HG03439 (cell line): ENCODE measurements around the gene ST6GALNAC1.

Source experiments
- ATAC-seq: cut with Tn5 transposase; IDR thresholded peaks from one replicate; pipeline ENCODE4 v1.9.1; 2021; ENCODE audit warnings: mild to moderate bottlenecking, moderate library complexity; ENCODE audit not compliant: unreplicated experiment

Gene ST6GALNAC1

DNA sequence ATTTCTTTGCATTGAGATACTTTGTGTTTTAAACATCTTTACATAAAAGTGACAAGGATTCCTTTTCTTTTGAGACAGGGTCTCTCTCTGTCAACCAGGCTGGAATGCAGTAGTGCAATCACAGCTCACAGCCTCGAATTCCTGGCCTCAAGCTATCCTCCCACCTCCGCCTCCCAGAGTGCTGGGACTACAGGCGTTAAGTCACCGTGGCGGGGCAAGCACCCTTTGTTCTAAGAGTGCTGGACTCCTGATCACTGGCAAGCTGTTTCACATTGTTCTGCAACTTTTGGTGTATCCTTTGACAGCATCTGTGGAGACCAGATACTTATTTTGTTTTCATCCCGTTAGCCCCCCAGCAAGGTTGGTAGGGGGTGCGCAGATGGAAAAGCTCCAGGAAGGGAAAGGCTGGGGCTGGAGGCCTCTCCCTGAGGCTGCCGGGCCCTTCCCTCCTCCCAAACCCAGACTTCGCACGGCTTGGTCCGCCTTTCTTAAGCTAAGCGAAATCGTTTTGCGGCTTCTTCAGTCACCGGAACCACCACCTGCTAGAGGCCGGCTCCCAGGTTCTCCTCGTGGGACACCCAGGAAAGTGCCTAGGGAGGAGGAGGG is 59.0 kb downstream of the ST6GALNAC1 start:
- no peak for ATAC-seq

DNA sequence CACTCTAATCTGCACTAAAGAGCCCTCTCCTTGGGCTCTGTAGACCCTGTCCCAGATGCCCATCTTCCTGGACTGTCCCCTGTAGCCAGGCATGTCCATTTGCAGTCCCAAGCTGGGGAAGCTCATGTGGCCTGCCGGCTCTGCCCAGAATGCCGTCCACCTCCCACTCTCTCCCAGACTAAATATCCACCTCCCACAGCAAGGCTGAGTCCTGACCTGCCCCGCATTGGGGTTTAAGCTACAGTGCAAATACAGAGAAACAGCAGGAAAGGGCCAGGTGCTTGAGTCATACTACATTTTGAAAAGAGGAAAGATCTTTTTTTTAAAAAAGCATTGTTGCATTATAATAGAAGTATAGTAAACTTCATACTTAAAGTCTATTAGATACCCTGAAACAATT is 60.9 kb downstream of the ST6GALNAC1 start:
- ATAC-seq = no peak

DNA sequence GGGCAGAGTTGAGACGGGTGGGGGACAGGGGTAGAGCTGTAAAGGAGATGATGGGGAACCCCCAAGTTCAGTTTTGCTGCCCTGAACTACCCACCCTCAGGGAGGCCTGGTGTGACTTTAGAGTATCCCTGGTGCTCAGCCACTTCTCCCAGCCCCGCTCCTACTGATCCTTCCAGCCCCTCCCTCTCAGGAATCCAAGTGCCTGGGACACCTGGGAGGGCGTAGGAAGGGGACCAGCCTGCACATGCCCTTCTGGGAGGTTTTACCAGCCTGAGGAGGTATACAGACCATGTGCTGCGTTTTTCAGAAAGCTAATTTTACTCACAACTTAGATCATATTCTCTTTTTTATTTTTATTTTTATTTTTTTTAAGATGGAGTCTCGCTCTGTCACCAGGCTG is 62.0 kb downstream of the ST6GALNAC1 start:
- no peak for ATAC-seq

DNA sequence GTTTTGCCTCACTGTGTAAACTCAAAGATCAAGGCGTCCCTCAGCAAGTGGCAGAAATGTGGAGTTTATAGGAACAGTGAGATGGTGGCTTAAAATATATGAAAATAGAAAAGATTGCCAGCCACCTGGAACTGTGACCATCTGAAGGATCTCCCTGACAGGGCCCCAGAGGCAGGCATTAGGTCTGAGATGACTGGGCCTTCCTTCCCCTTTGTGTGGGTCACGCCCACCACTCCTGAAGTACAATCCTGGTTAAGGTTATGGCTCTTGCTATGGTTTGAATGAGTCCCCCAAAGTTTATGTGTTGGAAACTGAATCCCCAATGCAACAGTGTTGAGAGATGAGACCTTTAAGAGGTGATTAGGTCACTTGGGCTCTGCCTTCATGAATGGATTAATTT is 64.3 kb downstream of the ST6GALNAC1 start:
- ATAC-seq = no peak

DNA sequence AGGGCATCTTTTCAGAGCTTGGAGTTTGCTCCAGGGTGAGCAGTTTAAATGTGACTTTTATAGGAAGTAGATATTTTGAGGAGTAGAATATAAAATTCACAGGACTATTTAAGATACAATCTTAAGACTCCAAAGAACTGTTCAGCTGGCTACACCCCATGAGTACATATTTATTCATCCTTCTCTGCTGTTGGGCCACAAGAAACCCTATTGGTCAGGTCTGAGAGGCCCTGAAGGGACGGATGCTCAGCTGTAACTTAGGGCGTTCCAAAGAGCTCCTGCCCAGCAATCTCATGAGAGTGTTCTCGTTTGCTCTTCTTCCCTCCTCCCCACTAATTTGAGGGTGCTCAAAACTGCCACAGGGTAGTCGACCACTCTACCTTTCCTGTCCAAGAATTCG is 65.2 kb downstream of the ST6GALNAC1 start:
- no peak for ATAC-seq

DNA sequence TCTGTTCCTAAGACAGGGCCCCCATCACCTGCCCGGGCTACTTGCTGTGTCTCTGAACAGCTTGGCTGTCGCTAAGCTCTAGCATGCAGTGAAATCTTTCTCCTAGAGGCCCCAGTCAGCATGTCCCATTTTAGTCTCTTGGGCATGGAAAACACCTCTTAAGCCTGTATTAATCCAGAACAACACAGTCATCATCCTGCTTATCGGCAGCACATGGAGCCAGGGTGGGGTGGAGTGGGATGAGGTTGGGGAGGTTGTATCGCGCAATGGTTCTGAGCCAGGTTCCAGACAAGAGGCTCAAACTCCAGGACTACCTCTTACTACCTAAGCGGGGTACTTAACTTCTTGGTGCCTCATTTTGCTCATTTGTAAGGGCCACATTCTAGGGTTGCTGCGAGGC is 65.7 kb downstream of the ST6GALNAC1 start:
- ATAC-seq = no peak

DNA sequence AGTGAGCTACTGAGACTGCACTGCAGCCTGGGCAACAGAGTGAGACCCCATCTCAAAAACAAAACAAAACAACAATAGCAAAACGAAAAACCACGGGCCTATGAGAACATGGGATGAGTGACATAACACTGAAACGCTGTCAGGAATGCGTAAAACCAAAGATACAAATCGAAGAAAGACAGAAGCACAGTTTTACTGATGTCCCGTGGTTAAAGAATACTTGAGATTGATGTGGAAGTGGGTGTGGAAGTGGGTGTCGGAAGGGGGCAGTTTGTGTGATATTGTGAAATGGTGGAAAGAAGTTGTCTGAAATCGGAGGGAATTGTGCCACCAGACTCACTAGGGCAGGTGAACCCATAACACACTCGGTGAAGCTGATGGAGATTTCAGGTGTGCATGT is 67.4 kb downstream of the ST6GALNAC1 start:
- ATAC-seq = no peak

DNA sequence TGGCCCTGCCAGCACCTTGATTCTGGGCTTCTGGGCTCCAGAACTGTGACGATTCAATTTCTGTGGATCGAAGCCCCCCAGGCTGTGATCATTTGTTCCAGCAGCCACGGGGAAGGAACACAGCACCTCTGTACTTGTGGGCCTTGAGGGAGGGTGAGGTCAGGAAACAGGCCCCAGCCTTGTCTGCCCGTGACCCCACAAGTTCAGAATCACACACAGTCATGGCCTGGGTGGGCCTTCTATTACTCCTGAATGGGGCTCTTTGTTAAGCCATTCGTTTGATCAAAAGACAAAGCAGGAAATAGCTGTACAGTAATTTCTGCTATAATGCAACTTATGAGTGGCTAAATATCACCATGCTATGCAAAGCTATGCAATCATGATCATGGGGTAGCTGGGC is 68.0 kb downstream of the ST6GALNAC1 start:
- no peak for ATAC-seq
